ENCODE data around the gene ABL1. TPM values are rescaled to one million over a fixed set of nuclear protein-coding genes. Genes with fewer than 3 reads are reported as not detected.

Gene ABL1
- polyA plus RNA-seq, 1 donor from 2014 or later: 18.5 TPM

GRCh38 chr9:130885484-130886375, 50.7 kb downstream of the ABL1 start:
- Histone ChIP-seq H3K36me3 (ENCODE audit: insufficient read depth, low read length) (no peaks in the 10 kb centered on the region), H4K20me1 (ENCODE audit: insufficient read depth) (no peaks in the 10 kb centered on the region), H3F3A (ENCODE audit: insufficient read depth, low read length, poor library complexity, severe bottlenecking) (peaks cover under 1% of the 10 kb centered on the region), H3K79me2 (replicated peaks; ENCODE audit: insufficient read depth, low read length) (no peaks in the 10 kb centered on the region), H2AFZ (ENCODE audit: low read depth, low read length) (no peak overlapping the region), H3K9me3 (ENCODE audit: low read length) (no peaks in the 10 kb centered on the region), H3K27ac (ENCODE audit: low read length) (no peak overlapping the region), H3K9me2 (ENCODE audit: insufficient read depth, low read length) (no peaks in the 10 kb centered on the region), H3K27me3 (ENCODE audit: insufficient read depth, low read depth, low read length) (no peaks in the 10 kb centered on the region), H3K4me2 (ENCODE audit: low read length) (no peak overlapping the region), H3K9ac (ENCODE audit: low read length) (no peak overlapping the region), H3K4me3 (ENCODE audit: low read length) (no peak overlapping the region)
- TF ChIP-seq TAF1 (IDR thresholded peaks at IDR 0.05; ENCODE audit: low read depth): no peak
- TF ChIP-seq REST (IDR thresholded peaks at IDR 0.05; ENCODE audit: borderline replicate concordance): no peak
- TF ChIP-seq CTCF (IDR thresholded peaks at IDR 0.05; ENCODE audit: poor library complexity, severe bottlenecking): no peak
- no peak for TF ChIP-seq POLR2AphosphoS5 (IDR thresholded peaks at IDR 0.05)
- TF ChIP-seq SMC3 (conservative IDR thresholded peaks at IDR 0.05; ENCODE audit: poor library complexity): no peak
- no peak for TF ChIP-seq EZH2 (IDR thresholded peaks at IDR 0.05; ENCODE audit: borderline replicate concordance, insufficient read depth, low read length, poor library complexity, severe bottlenecking)

- Histone ChIP-seq H3K79me2 (replicated peaks; ENCODE audit: insufficient read depth, low read length) (no peaks in the 10 kb centered on the region), H3K27ac (ENCODE audit: low read length) (no peak overlapping the region), H2AFZ (ENCODE audit: low read depth, low read length) (no peak overlapping the region), H3K9me3 (ENCODE audit: low read length) (no peaks in the 10 kb centered on the region), H3K9ac (ENCODE audit: low read length) (no peak overlapping the region), H3K4me3 (ENCODE audit: low read length) (no peak overlapping the region), H3K27me3 (ENCODE audit: insufficient read depth, low read depth, low read length) (no peaks in the 10 kb centered on the region), H3K36me3 (ENCODE audit: insufficient read depth, low read length) (no peaks in the 10 kb centered on the region), H3K9me2 (ENCODE audit: insufficient read depth, low read length) (no peaks in the 10 kb centered on the region), H4K20me1 (ENCODE audit: insufficient read depth) (no peaks in the 10 kb centered on the region), H3F3A (ENCODE audit: insufficient read depth, low read length, poor library complexity, severe bottlenecking) (peaks cover 5% of the 10 kb centered on the region), H3K4me2 (ENCODE audit: low read length) (no peak overlapping the region)
- TF ChIP-seq CTCF (IDR thresholded peaks at IDR 0.05; ENCODE audit: poor library complexity, severe bottlenecking): no peak
- TF ChIP-seq REST (IDR thresholded peaks at IDR 0.05; ENCODE audit: borderline replicate concordance): no peak
- no peak for TF ChIP-seq TAF1 (IDR thresholded peaks at IDR 0.05; ENCODE audit: low read depth)
- no peak for TF ChIP-seq SMC3 (conservative IDR thresholded peaks at IDR 0.05; ENCODE audit: poor library complexity)
- no peak for TF ChIP-seq MXI1 (conservative IDR thresholded peaks at IDR 0.05; ENCODE audit: poor library complexity, severe bottlenecking)
- TF ChIP-seq POLR2AphosphoS5 (IDR thresholded peaks at IDR 0.05): no peak
- TF ChIP-seq EZH2 (IDR thresholded peaks at IDR 0.05; ENCODE audit: borderline replicate concordance, insufficient read depth, low read length, poor library complexity, severe bottlenecking): no peak
- TF ChIP-seq EP300 (conservative IDR thresholded peaks at IDR 0.05; ENCODE audit: poor library complexity, severe bottlenecking): no peak
- no peak for TF ChIP-seq RAD21 (conservative IDR thresholded peaks at IDR 0.05)
Observed at GRCh38 chr9:130886981-130887380, 51.9 kb downstream of the ABL1 start.

All from neural cell (in vitro differentiated cells).